BE2C (cell line): ENCODE measurements around the gene PRDM15.

Experiments used
- DNase-seq: peaks from one replicate; pipeline ENCODE4 v3.0.0-alpha.2; 2020
- H3K27me3 ChIP-seq: fragments of 250-450 bp; sonication (Bioruptor Pico); 2 replicates; pipeline ENCODE4 v1.5.1; 2020; ENCODE audit warnings: mild to moderate bottlenecking
- H3K36me3 ChIP-seq: fragments of 250-450 bp; sonication (Bioruptor Pico); 2 replicates; pipeline ENCODE4 v1.5.1; 2020; ENCODE audit warnings: mild to moderate bottlenecking
- H3K4me1 ChIP-seq: fragments of 250-450 bp; sonication (Bioruptor Pico); 2 replicates; pipeline ENCODE4 v1.5.1; 2020
- H3K4me3 ChIP-seq: 2 replicates; pipeline ENCODE4 v1.5.1; 2011; ENCODE audit warnings: low read depth, low read length
- H3K9me3 ChIP-seq: fragments of 250-450 bp; sonication (Bioruptor Pico); 2 replicates; pipeline ENCODE4 v1.5.1; 2020
- TF ChIP-seq, protein P1 (sequence below): IDR thresholded peaks from 2 replicates; pipeline ENCODE4 v1.5.1; 2012; ENCODE audit warnings: mild to moderate bottlenecking, low read depth, low read length

PRDM15 gene

GRCh38 chr21:41765973-41766882, 112.9 kb downstream of the PRDM15 start:
- TF ChIP-seq, protein P1, sequence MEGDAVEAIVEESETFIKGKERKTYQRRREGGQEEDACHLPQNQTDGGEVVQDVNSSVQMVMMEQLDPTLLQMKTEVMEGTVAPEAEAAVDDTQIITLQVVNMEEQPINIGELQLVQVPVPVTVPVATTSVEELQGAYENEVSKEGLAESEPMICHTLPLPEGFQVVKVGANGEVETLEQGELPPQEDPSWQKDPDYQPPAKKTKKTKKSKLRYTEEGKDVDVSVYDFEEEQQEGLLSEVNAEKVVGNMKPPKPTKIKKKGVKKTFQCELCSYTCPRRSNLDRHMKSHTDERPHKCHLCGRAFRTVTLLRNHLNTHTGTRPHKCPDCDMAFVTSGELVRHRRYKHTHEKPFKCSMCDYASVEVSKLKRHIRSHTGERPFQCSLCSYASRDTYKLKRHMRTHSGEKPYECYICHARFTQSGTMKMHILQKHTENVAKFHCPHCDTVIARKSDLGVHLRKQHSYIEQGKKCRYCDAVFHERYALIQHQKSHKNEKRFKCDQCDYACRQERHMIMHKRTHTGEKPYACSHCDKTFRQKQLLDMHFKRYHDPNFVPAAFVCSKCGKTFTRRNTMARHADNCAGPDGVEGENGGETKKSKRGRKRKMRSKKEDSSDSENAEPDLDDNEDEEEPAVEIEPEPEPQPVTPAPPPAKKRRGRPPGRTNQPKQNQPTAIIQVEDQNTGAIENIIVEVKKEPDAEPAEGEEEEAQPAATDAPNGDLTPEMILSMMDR: no peak
- Histone ChIP-seq H3K9me3 (no peaks in the 10 kb centered on the region), H3K36me3 (no peaks in the 10 kb centered on the region), H3K4me1 (no peaks in the 10 kb centered on the region), H3K4me3 (no peak overlapping the region), H3K27me3 (peaks cover 52% of the 10 kb centered on the region)
- no peak for DNase-seq

GRCh38 chr21:41765420-41765821, 113.7 kb downstream of the PRDM15 start:
- H3K27me3 ChIP-seq: peaks cover 55% of the 10 kb centered on the region

GRCh38 chr21:41764558-41765419, 114.4 kb downstream of the PRDM15 start:
- no peaks in the 10 kb centered on the region for H3K9me3 ChIP-seq
- no peaks in the 10 kb centered on the region for H3K4me1 ChIP-seq
- no peak overlapping the region for H3K4me3 ChIP-seq
- TF ChIP-seq, protein P1: no peak
- H3K27me3 ChIP-seq: peaks cover 51% of the 10 kb centered on the region
- DNase-seq: no peak
- H3K36me3 ChIP-seq: no peaks in the 10 kb centered on the region

More at GRCh38 chr21:41765420-41765821, 113.7 kb downstream of the PRDM15 start:
- TF ChIP-seq, protein P1: no peak
- no peak overlapping the region for H3K4me3 ChIP-seq
- no peak for DNase-seq
- H3K36me3 ChIP-seq: no peaks in the 10 kb centered on the region
- no peaks in the 10 kb centered on the region for H3K4me1 ChIP-seq
- no peaks in the 10 kb centered on the region for H3K9me3 ChIP-seq

GRCh38 chr21:41763996-41764395, 115.1 kb downstream of the PRDM15 start:
- H3K27me3 ChIP-seq: peaks cover 46% of the 10 kb centered on the region
- no peak overlapping the region for H3K4me3 ChIP-seq
- no peak for DNase-seq
- TF ChIP-seq, protein P1: no peak
- H3K4me1 ChIP-seq: no peaks in the 10 kb centered on the region
- H3K36me3 ChIP-seq: no peaks in the 10 kb centered on the region
- H3K9me3 ChIP-seq: no peaks in the 10 kb centered on the region

DNA sequence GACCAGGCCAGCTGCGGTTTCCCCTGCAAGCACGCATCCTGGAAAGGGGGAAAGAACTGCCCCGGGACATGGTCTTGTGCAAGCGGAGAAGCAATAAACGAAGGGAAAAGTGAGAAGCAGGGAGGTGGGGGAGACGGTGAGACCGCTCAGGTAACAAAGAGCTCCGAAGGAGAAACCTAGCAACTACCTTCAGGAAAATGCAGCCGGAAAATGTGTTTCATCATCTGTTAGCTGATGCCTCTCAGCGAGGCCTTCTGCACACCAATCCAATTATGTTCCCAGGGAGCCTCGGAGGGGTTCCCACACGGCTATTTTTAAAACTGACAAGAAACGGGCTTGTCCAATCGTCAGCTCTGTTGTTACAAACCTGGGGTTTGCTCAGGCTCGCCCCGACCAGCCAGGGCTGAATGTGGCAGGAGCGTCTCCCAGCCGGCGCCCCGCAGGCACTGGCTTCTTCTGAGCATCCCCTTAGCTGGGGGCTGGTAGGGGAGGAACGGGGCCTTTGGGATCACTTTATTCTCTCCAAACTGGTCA, 115.7 kb downstream of the PRDM15 start:
- H3K27me3 ChIP-seq: peaks cover 41% of the 10 kb centered on the region
- H3K9me3 ChIP-seq: no peaks in the 10 kb centered on the region
- no peaks in the 10 kb centered on the region for H3K4me1 ChIP-seq
- no peaks in the 10 kb centered on the region for H3K36me3 ChIP-seq
- no peak overlapping the region for H3K4me3 ChIP-seq
- TF ChIP-seq, protein P1: no peak
- no peak for DNase-seq
